Amniotic stem cell (primary cell): ENCODE results near the gene SMIM36.
A peak's percentile ranks its signal among the peaks of the same experiment; 100 is the strongest.
"Not testable (repeated sequence)": the region's sequence is repeated elsewhere in the genome, so short reads cannot be mapped to it uniquely, and the experiment has no call there.

Source experiments
- DNase-seq: peaks from one replicate; lab custom pipeline; 2025; lab: John Stamatoyannopoulos, UW

SMIM36 gene

DNA sequence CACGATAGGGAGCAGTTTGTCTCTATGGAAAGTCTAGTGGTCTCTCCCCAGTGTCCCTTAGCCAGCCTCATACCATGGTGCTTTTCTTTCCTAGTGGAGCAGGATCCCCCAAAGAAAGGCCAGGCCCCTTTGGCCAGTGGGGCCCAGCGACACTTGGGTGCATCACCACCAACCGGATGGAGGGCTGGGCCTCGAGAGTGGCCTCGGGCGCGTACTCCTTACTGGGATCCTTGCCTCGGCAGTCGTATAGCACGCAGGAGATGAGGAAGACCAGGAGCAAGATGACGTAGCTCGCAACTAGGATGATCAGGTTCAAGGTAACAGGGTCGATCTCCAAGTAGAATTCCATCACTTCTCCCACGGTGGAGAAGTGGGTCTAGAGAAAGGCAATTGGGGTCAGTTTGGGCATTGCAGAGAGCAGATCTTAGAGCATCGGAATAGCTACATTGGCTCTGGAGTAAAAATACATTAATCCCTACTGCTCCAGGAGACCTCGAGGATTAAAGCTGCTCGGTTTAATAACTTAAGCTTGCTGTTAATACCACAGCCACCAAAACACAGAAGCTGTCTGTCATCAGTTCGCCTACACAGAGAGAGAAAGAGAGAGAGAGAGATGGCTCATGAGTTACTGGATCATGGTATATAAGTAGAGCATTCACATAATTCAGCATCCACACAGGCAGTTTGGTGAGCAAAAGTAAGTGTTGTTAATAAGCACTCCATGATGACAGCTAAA is at the start of gene SMIM36:
Gene SMIM36 (minus strand): TSS at position 467 of the 736 bp plus-strand sequence.
- DNase-seq = no peak

DNA sequence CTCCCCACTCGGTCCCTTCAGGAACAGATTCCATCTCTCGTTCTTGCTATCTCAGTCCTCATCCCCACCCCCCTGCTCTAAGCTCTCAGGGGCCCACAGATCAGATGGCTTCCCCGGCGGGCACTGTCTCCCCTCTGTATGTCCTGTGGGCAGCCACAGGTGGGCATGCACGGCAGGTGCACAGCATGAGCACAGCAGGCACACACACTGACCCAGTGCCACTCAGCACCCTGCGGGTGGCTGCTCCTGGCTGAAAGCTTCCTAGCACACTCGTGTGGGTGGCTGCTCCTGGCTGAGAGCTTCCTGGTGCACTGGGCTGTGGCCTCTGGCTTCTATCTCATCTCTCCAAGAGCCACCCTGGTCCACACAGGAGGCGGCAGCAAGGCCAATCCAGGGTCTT is 44.5 kb upstream of the SMIM36 start:
- DNase-seq = no peak

DNA sequence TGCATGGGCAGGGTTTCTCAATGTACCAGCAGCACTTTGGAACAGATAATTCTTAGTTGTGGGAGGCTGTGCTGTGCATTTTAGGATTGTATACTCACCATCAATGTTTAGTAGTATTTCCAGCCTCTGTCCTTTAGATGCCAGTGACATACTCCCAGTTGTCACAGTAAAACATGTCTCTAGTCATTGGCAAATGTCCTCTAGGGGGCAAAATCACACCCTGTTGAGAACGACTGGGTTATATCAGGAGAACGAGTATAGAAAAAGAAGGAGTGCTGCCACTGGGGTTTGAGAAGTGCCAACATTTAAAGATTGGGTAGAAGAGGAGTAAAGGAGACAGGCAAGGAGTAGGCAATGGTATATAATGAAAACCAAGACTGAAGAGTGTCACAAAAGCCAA is 37.9 kb upstream of the SMIM36 start:
- DNase-seq = no peak

DNA sequence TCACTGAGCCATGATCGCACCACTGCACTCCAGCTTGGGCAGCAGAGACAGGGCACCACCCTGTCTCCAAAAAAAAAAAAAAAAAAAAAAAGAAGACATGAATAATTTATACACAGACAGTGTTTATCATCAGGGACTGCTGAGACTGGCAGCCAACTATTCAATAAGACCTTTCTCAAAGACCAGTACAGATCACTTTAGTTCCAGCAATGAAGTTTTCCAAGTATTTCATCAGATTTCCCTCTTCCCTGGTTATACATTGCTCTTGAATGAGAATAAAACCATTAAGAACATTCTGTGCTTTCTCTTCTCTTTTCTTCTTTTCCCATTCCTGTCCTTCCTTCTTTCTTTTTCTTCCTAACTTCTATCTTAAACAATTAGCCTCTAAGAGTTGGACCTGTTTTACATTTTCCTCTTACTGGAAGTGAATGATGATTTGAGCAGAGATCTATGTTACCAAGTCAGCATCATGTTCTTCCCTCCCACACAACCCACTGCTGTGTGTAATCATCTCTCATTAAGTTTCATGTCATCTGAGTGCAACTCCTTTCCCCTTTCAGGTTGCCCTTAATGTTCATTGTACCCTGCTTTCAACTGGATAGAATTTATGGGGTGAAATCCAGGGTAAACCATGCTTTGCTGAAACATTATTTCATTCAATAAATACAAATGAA is 35.9 kb upstream of the SMIM36 start:
- no peak for DNase-seq

DNA sequence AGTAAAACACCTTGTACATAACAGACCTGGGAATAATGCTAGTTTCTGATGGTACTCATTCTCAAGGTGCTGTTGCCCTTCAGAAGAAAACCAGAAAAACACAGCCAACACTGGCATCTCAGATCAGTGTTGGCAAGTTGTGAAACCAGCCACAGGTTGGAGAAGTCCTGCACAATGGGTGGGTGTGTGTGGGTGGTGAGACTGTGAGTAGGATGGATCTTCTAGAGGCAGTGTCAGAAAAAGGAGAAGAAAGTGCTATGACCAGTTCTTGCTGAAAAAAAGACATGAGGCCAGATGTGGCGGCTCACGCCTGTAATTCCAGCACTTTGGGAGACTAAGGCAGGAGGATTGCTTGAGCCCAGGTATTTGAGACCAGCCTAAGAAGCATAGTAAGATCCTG is 35.2 kb upstream of the SMIM36 start:
- DNase-seq = no peak

DNA sequence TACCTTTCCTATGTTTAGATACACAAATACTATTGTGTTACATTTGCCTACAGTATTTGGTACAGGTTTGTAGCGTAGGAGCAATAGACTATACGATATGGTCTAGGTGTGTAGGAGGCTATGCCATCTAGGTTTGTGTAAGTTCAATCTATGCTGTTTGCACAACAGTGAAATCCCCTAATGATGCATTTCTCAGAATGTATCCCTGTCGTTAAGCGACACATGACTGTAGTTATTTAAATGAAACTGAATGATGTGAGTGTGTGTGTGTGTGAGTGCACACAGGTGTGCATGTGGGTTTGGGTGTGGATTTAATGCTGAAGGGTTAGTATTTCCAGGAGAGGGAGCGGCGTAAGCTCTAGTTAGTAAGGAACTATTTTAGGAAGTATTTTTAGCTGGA is 34.6 kb upstream of the SMIM36 start:
- DNase-seq = no peak

DNA sequence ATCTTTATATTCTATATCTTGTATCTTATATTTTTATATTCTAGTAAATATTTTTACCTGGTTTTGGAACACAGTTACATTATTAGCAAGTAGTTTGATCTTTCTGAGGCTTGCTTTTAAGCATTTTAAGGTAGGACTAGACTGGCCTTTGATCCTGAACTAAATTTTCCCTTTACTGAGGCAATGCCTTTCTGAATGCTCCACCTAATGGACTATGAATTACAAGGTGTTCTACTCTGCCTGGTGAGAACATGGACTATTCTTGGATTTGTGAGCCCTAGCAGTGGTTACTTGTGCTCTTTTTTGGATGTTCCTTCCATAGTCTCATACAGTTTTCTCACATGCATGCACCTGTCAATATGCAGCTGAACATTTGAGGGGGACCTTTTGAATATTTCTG is 32.5 kb upstream of the SMIM36 start:
- DNase-seq = no peak

DNA sequence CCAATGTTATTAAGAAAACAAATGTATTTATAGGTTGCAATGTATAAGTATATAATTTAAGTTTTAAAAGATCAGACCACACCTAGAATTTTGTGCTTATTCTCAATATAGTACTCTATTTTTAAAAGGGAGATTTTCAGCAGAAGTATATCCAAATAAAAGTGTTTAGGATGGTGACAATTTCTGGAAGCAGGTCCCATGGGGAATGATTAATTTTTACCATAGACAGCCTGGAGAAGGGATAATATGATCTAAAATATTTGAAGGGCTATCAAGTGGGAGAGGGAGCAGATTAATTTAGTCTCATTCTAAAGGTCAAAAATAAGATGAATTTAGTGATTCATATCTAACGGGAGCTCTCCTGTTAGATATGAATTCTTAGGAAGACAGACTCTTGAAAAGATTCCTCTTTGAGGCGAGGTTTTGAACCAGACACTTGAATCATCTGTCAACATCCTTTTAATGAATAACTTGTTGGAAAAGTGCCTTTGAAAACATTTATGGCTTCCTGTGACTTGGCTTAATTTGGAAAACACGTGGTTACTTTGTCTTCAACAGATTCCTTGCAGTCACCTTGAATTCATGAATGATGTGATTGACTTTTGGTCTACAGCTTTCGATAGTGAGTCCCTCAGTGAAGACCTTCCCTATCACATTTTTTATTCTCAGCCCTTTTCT is 29.3 kb upstream of the SMIM36 start:
- no peak for DNase-seq

DNA sequence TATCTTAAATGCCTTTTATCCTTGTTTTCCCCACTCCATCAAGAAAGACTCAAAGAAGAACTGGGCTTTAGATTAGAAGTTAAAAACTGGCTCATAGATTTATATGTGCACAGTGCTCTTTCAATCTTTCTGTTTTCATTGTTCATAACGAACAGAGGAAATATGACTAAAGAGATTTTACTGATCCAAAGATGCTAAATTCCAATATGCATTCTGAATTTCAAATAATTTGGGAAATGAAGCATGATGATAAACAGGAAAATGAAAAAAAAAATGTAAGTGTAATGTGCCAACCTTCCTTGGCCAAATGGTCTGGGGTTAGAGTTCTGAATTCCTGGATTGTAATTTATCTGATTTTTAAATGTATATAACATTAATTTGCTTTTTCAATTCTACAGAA is 25.0 kb upstream of the SMIM36 start:
- DNase-seq = no peak

DNA sequence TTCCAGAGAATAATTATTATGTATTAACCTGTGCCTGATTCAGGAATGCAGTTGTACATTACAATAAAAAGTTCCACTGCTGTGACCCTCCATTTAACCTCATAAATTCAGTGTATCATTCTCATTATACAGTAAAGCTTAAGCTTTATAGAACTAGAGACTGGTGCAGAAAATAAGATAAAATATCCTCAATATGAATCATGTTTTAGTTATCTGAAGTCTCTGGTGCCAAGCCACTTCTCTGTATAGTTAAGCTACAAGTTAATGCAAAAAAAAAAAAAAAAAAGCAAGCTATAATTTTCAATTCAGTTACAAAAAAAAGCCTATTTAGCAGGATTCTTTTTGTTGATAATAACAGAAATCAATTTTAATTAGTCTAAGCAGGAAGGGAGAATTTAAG is 22.4 kb upstream of the SMIM36 start:
- DNase-seq = no peak

DNA sequence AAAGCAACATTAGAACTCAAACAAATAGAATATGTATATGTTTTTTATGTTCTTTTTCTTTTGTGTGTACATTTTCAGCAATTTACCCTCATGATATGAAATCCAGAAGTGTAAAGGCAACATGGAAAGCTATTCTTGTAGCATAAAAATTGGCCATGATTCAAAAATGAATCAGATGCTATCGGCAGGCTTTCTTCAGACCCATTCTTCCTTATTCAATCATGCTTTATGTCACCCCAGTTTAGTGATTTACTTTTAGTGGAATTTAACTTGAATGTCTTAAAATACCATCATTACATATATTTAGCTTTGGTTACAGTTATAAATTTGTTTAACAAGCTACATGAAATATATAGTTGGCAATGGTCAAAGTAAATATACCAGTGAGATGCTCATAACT is 21.4 kb upstream of the SMIM36 start:
- no peak for DNase-seq

DNA sequence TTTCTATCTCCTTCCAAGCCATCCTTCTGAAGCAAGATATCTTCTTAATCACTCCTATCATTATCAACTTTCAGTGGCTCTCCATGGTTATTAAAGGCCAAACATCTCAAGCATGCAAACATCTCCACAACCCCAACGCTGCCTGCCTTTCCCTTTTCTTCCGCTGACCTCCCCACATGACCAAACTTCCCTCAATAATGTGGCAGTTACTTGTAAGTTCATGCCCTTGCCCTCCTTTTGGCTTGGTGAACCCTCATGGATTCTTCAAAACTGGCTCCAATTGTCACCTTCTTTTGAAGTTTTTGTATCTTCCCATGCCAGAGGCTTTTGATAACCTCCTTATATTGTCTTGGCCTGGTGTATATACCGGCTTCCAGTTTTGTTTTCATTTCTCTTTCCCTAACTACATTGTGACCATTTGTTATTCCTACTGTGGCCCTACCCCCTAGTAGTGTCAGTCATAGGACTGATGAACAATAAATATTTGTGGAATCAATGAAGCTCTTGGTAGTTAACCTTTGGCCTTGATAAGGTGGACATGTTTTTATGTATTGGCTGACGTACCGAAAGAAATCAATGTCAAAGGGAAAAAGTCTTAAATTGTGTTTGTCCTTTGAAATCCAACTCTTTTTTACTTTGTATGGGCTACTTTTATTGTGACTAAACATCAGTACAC is 19.9 kb upstream of the SMIM36 start:
- no peak for DNase-seq

DNA sequence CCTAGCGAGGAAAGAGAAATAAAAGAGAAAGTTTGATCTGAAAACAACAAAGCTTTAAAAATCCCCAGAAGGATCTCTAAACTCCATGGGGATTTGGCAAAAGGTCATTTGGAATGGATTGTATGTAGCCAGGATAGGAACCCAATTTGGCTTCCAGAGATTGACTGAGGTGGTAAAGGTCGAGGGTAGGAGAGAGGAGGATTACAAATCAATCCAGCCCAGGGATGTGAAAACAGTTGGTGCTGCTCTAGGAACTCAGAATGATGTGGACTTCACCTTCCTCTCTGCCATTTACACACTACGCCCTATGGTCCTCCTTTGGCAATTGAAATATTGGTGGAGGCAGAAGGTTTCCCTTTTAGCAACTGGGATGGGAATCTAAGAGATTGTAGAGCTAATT is 18.8 kb upstream of the SMIM36 start:
- DNase-seq = no peak

DNA sequence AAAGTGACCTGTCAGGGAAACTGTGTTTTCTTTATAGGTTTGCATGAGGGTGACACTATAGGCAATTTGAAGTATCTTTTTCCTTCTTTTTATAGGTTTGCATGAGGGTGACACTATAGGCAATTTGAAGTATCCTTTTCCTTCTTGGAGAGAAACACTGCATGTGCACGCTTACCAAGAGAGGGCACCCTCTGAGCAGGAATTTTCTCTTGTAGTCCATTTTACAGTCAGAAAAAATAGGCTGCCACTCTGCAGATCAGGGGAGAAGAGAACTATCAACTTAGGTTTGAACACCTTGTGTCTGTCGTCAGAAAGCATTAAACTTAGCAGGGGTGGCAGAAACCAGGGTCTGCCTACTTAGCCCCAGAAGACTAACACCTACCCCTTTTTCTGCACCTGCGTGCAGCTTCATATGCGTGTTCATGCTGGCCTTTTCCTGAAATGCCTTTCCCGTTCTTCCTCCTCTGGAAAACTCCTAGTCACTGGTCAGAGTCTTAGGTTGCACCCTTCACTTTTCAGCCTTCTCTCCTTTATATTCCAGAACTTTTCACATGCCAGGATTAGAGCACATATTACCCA is 16.4 kb upstream of the SMIM36 start:
- no peak for DNase-seq

DNA sequence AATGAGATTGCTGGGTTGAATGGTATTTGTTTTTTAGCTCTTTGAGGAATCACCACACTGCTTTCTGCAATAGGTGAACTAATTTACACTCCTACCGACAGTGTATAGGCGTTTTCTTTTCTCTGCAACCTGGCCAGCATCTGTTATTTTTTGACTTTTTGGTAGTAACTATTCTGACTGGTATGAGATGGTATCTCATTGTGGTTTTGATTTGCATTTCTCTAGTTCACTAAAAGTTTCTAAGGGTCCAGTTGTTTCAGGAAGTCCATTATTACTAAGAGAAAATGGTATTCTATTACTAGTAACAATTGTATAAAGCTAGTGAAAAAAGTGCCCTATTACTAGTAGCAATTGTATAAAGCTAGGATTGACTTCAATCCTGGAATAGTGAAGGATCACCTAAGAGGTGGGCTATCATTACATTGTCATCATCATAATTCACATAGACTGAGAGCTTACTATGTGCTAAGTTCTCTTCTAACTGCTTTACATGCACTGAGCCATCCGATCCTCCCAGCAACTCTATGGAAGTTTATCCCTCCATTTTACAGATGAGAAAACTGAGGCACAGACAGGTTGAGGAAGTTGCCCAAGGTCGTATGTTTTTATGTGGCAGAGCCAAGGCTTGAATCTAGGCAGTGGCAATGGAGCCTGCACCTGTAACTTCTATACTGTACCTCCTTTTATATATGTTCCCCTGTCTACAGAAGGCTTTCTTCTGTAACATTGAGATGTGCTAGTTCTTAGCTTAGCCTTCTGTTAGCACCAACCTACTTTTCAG is 13.4 kb upstream of the SMIM36 start:
- DNase-seq = no peak

DNA sequence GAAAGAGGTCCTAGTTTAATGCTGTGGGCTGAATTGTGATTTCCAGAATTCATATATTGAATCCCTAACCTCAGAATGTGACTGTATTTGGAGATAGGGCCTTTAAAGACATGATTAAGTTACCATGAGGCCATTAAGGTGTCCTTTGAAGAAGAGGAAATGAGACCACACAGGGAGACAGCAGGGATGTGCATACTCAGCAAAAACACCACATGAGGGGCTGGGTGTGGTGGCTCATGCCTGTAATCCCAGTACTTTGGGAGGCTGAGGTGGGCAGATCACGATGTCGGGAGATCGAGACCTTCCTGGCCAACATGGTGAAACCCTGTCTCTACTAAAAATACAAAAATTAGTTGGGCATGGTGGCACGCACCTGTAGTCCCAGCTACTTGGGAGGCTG is 11.8 kb upstream of the SMIM36 start:
- DNase-seq = not testable (repeated sequence)

DNA sequence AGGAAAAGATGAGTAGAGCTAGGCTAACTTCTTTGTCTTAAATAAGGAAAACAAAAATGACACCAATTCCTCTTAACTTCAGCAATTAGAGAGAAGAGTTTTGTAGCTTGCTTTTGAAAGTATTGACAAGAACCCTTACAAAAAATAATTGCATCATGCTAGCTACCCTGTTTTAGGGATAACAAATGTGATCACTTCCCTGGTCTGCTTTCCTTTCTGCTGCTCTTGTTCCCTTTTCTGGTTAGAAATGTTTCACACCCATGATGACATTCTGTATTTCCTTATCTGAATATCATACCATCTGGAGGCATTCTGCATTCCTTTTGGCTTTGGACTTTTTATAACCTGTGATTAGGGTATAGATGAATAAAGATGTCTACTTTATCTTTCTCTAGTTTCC is 9.9 kb upstream of the SMIM36 start:
- DNase-seq = no peak

DNA sequence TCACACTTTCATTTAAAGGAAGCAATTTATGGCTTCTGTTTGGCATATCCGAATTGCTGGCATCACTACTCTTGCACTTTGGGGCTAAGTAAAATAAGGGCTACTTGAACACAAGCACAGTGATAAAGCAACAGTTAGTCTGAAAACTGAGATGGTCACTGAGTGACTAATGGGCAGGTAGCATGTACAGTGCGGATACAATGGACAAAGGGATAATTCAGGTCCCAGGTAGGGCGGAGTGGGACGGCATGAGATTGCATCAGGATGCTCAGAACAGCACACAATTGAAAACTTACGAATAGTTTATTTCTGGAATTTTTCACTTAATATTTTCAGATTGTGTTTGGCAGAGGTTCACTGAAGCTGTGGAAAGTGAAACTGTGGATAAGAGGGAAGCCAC is 9.2 kb upstream of the SMIM36 start:
- DNase-seq = no peak

DNA sequence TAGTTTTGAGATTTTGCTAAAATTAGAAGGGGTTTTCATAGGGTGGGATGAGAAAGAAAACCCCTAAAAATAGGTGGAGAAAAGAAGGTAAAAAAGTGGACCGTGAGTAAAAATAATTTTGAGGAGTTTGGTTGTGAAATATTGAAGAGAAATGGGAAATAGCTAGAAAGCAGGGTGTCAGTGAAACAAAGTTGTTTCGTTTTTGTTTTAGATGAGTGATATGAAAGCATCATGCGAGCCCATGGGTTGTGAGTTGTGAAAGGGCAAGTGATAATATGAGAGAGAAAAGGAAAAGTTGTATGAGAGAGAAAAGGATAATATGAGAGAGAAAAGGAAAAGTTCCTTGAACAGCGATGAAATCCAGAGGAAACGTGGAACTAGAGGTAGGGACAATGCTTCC is 7.3 kb upstream of the SMIM36 start:
- no peak for DNase-seq

DNA sequence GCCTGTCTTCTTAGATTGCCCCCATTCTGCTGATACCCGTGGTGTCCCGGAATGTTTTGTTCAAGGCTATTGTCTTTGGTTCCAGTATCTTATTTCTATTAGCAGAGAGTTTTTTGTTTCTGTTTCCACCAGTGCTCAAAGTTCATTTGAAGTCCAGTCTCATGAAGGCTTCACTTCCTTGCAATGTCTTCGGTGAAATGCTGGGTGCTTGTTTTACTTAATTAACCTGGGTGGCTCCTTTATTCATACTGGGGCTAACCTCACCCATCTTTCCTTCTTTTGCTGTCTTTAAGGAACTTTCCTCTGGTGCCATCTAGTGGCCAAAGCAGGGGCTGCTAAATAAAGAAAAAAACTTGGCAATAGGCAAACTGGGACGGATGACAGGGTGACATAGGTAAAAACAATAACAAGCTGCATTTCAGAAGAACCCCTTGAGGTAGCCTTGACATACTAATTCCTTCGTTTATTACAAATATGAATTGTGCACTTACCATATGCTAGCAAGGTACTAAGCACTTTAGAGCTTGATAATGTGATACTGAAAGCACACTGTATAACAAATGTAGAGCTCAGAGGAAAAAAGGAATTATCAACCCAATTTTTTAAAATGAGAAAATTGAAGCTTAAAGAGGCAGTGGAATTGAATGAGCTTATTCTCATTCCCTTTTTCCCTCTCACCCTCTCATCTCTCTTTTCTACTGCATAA is 2.8 kb upstream of the SMIM36 start:
- DNase-seq = peak; percentile 39

DNA sequence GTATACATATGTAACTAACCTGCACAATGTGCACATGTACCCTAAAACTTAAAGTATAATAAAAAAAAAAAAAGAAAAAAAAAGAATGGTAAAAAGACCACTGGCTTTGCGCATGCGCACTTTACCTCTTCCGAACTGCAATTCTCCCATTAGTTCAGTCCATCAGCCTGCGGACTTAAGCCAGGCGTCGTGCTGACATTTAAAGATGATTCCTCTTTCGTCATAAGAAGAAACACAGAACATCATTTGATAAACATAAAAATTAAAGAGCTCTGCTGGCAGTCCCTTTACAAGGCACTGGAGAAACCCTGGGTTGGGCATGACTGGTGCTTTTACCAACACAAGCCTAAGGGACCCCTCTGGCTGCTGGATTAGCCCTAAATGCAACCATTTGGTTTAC is 3.6 kb downstream of the SMIM36 start:
- DNase-seq = not testable (repeated sequence)
